Tibial nerve (tissue), 4 donors: ENCODE results near the gene HIP1.

Experiments
- CTCF ChIP-seq, 5 experiments: fragments of 200-600 bp in 3 of 5; fragments of 450-650 bp in 2 of 5; sonication (generic) in 3 of 5; IDR thresholded peaks; one replicate each; pipeline ENCODE4 v1.5.1; 2016 to 2019; ENCODE audit warnings: antibody characterized with exemption in 5 of 5, mild to moderate bottlenecking in 3 of 5, moderate library complexity in 2 of 5
- EP300 ChIP-seq, 2 donors: sonication (generic); formaldehyde crosslinking; IDR thresholded peaks; one replicate each; pipeline ENCODE4 v1.6.1; 2017; ENCODE audit warnings: antibody characterized with exemption in 2 of 2, mild to moderate bottlenecking in 1 of 2
- POLR2A ChIP-seq, 2 donors: fragments of 450-650 bp; IDR thresholded peaks; one replicate each; pipeline ENCODE4 v1.6.1; 2017; ENCODE audit warnings: antibody characterized with exemption in 2 of 2, mild to moderate bottlenecking in 2 of 2, moderate library complexity in 2 of 2

DNA sequence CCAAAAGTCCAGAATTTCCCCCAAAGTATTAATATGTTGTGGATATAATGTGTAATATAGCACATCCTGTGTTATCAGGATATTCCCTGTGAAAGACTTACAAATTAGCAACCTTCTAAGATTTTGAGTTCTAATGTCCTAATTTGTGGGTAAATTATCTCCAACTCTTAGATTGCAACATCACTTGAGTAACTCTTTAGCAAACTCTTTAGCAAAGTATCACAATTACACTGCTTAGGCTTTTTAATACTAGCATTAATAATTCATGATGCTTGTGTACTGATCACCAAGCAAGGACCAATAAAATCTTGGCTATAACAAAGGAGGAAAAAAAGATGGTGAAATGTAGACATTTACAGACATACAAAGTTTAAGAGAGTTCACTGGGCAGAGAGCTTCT, 27.7 kb downstream of the HIP1 start:
- TF ChIP-seq CTCF (IDR thresholded peaks at IDR 0.05): no peak
- no peak for TF ChIP-seq EP300 (IDR thresholded peaks at IDR 0.05)
- TF ChIP-seq POLR2A (IDR thresholded peaks at IDR 0.05): no peak
